ENCODE measurements around the gene CYB5A. TPM values are rescaled to one million over a fixed set of nuclear protein-coding genes. Genes with fewer than 3 reads are reported as not detected.

The CYB5A gene
- total and polyA plus RNA-seq, 2 of the 8 experiments (the other 6 are each of a cell fraction or from before 2014, with no cell fraction given), result 154 to 195 TPM

GRCh38 chr18:74281980-74282754 is 9.6 kb downstream of the CYB5A start:
- Histone ChIP-seq H3K79me1 (ENCODE audit: low read depth, low read length) (peaks cover 14% of the 10 kb centered on the region), H2AK5ac (ENCODE audit: low read depth, low read length) (peak overlapping the region; percentile 98), H4K8ac (ENCODE audit: extremely low read depth, insufficient read depth, low read length) (no peak overlapping the region), H2BK12ac (ENCODE audit: low read depth, low read length) (peak overlapping the region; percentile 97), H3K4me2 (ENCODE audit: insufficient read depth in 1 of 2, low read depth in 2 of 2, low read length in 2 of 2) (peak overlapping the region; percentile 54 to 55), H2AFZ (ENCODE audit: low read length) (no peak overlapping the region), H3K4ac (replicated peaks; ENCODE audit: insufficient read length, low read depth, low read length) (peak overlapping the region; percentile 4), H2BK120ac (replicated peaks; ENCODE audit: low read depth, low read length) (peak overlapping the region; percentile 60), H4K20me1 (replicated peaks in 1 of 2; ENCODE audit: control insufficient read depth in 1 of 2, insufficient read depth in 2 of 2, low read length in 2 of 2) (no peaks in the 10 kb centered on the region), H3K4me3 (ENCODE audit: extremely low read depth in 1 of 4, insufficient read depth in 2 of 4, low read depth in 3 of 4, low read length in 4 of 4) (peak overlapping the region in 2 of 4 experiments; percentile 22 to 37; a peak in 4 of 8 replicates), H3K23ac (ENCODE audit: insufficient read length) (no peak overlapping the region), H3K27me3 (replicated peaks in 1 of 4; ENCODE audit: control insufficient read depth in 3 of 4, extremely low read depth in 1 of 4, insufficient read depth in 3 of 4, low read length in 3 of 4) (no peaks in the 10 kb centered on the region), H3K56ac (replicated peaks; ENCODE audit: insufficient read length, low read depth, low read length) (peak overlapping the region; percentile 5), H2BK5ac (ENCODE audit: low read depth, low read length) (peak overlapping the region; percentile 98), H3K9ac (replicated peaks in 1 of 4; ENCODE audit: extremely low read depth in 1 of 4, low read depth in 3 of 4, low read length in 3 of 4) (peak overlapping the region in 2 of 4 experiments; percentile 19 to 44; a peak in 4 of 7 replicates), H2BK15ac (ENCODE audit: low read length) (peak overlapping the region; percentile 54; the same call in 1 of the 2 replicates), H3K23me2 (ENCODE audit: low read depth, low read length) (peaks cover 6% of the 10 kb centered on the region; the same call in 1 of the 2 replicates), H3K14ac (ENCODE audit: insufficient read length) (no peak overlapping the region), H3K79me2 (ENCODE audit: control insufficient read depth in 1 of 2, insufficient read depth in 2 of 2, low read length in 2 of 2) (peaks cover under 1 to 81% of the 10 kb centered on the region in 2 experiments; a peak in 3 of 4 replicates), H3K9me3 (ENCODE audit: insufficient read depth in 2 of 2, low read depth in 1 of 2, low read length in 1 of 2) (no peaks in the 10 kb centered on the region), H4K5ac (ENCODE audit: insufficient read length, low read depth, low read length) (peak overlapping the region; percentile 12), H3K18ac (ENCODE audit: extremely low read depth, low read length) (peak overlapping the region; percentile 95), H3K27ac (ENCODE audit: low read depth, low read length) (peak overlapping the region; percentile 67), H4K91ac (replicated peaks; ENCODE audit: insufficient read length, low read length) (peak overlapping the region; percentile 94), H3K36me3 (ENCODE audit: control insufficient read depth in 2 of 4, insufficient read depth in 4 of 4, low read length in 3 of 4) (no peaks in the 10 kb centered on the region), H3K4me1 (replicated peaks in 1 of 4; ENCODE audit: control insufficient read depth in 3 of 4, insufficient read depth in 4 of 4, low read length in 3 of 4) (peaks cover 21 to 38% (median 33%) of the 10 kb centered on the region in 4 experiments), H2BK20ac (ENCODE audit: low read length) (peak overlapping the region; percentile 99)
- ChIA-PET POLR2A (ENCODE audit: partially characterized antibody) (interaction anchor here (1.1 to 1.4 kb wide), 2 partner anchors 8 to 11 kb away, joined by 3 to 4 read pairs; no protein-coding TSS in a partner anchor), CTCF (ENCODE audit: partially characterized antibody) (no interaction called here)
- WGBS, 2 experiments (ENCODE audit: extremely low coverage in 1 of 2, insufficient coverage in 1 of 2, insufficient read length in 1 of 2, insufficient replicate concordance in 2 of 2, low coverage in 1 of 2, low lambda C conversion rate in 2 of 2, missing lambda C conversion rate in 1 of 2), result 49% methylated on average over 12 of the region's 12 CpGs; no CpG with 5 or more reads in 1 of the 2 experiments
- TF ChIP-seq CTCF (IDR thresholded peaks at IDR 0.05; ENCODE audit: control extremely low read depth in 1 of 3, insufficient read depth in 1 of 3, low read depth in 1 of 3, low read length in 3 of 3), result no peak
- 0 out of 4 replicates have a peak, but pooled peaks of 1 of the 2 experiments have one; percentile 4 for TF ChIP-seq RAD21 (IDR thresholded peaks at IDR 0.05 in 1 of 2, conservative IDR thresholded peaks at IDR 0.05 in 1 of 2; ENCODE audit: low read depth in 2 of 2, low read length in 2 of 2)
- TF ChIP-seq SP1 (IDR thresholded peaks at IDR 0.05; ENCODE audit: low read depth, low read length), result peak; percentile 92
- no peak for TF ChIP-seq SP4 (IDR thresholded peaks at IDR 0.05; ENCODE audit: low read length)
- no peak for TF ChIP-seq CEBPB (IDR thresholded peaks at IDR 0.05; ENCODE audit: low read depth, low read length)
- no peak for TF ChIP-seq CTBP2 (IDR thresholded peaks at IDR 0.05; ENCODE audit: borderline replicate concordance, insufficient read depth, insufficient read length, low read length)
- TF ChIP-seq, protein P1, sequence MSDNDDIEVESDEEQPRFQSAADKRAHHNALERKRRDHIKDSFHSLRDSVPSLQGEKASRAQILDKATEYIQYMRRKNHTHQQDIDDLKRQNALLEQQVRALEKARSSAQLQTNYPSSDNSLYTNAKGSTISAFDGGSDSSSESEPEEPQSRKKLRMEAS (IDR thresholded peaks at IDR 0.05), result peak; percentile 32; the same call in 1 of the 2 replicates
- TF ChIP-seq TAF7 (optimal IDR thresholded peaks at IDR 0.05; ENCODE audit: borderline replicate concordance, low read depth, low read length), result no peak
- DNase-seq (ENCODE audit: low read depth in 1 of 2, low spot score in 2 of 2) (no peak), FAIRE-seq (peak; percentile 62)

All from H1 (cell line).